IMR-90 (cell line): Measurements from ENCODE around the gene PEF1. TPM values are rescaled to one million over a fixed set of nuclear protein-coding genes. Genes with fewer than 3 reads are reported as not detected.

Experiments used
- ATAC-seq: fragments of 200-7000 bp; cut with Tn5 transposase; 2 replicates; pipeline ENCODE4 v1.9.1; 2020; ENCODE audit warnings: low read depth, mild to moderate bottlenecking, moderate library complexity
- BruUV-seq: library from RNA; stranded (reverse); fragments of 400-500 nt; replicated peaks from 2 replicates; lab custom pipeline; 2021; lab: Mats Ljungman, UMichigan
- CTCF ChIA-PET: fragments of 300-600 bp; formaldehyde crosslinking; extraction: SDS; loops from one replicate; lab custom pipeline; 2021; ENCODE audit warnings: antibody characterized with exemption; lab: Yijun Ruan, JAX
- POLR2A ChIA-PET: fragments of 300-600 bp; sonication (Branson Sonifier 250); formaldehyde crosslinking; loops from one replicate; lab custom pipeline; 2022; ENCODE audit warnings: antibody characterized with exemption; ENCODE audit not compliant: unreplicated experiment; lab: Charles Lee
- DNase-seq: peaks from one replicate; pipeline ENCODE4 v3.0.0; 2013
- H2AFZ ChIP-seq: replicated peaks from 2 replicates; pipeline ENCODE3; 2013; ENCODE audit warnings: low read length, mild to moderate bottlenecking; ENCODE audit not compliant: poor library complexity
- H2AK5ac ChIP-seq: 2 replicates; pipeline ENCODE4 v1.6.1; 2013; ENCODE audit warnings: low read depth, low read length, inconsistent platforms
- H2AK9ac ChIP-seq: replicated peaks from 2 replicates; pipeline ENCODE3; 2013; ENCODE audit warnings: mild to moderate bottlenecking, low read depth, low read length, moderate library complexity; ENCODE audit not compliant: poor library complexity
- H2BK120ac ChIP-seq: 2 replicates; pipeline ENCODE4 v1.6.1; 2013; ENCODE audit warnings: low read depth, low read length, inconsistent platforms
- H2BK15ac ChIP-seq: 3 replicates; pipeline ENCODE4 v1.6.1; 2013; ENCODE audit warnings: low read depth, low read length, inconsistent platforms
- H2BK20ac ChIP-seq: 2 replicates; pipeline ENCODE4 v1.6.1; 2013; ENCODE audit warnings: low read depth, mild to moderate bottlenecking, inconsistent platforms, low read length, moderate library complexity
- H2BK5ac ChIP-seq: 2 replicates; pipeline ENCODE4 v1.6.1; 2013; ENCODE audit warnings: mild to moderate bottlenecking, low read depth, low read length, inconsistent platforms; ENCODE audit not compliant: poor library complexity, severe bottlenecking
- H3K14ac ChIP-seq: replicated peaks from 2 replicates; pipeline ENCODE4 v1.6.1; 2013; ENCODE audit warnings: low read depth, low read length, inconsistent platforms
- H3K18ac ChIP-seq: 2 replicates; pipeline ENCODE4 v1.6.1; 2013; ENCODE audit warnings: low read depth, low read length, control low read depth
- H3K23ac ChIP-seq: 2 replicates; pipeline ENCODE4 v1.6.1; 2013; ENCODE audit warnings: low read depth, low read length, inconsistent platforms
- H3K27ac ChIP-seq: 2 replicates; pipeline ENCODE4 v1.5.1; 2013; ENCODE audit warnings: mild to moderate bottlenecking, control low read depth, low read length; ENCODE audit not compliant: insufficient read depth
- H3K27me3 ChIP-seq: 2 replicates; pipeline ENCODE4 v1.6.1; 2013; ENCODE audit warnings: low read length; ENCODE audit not compliant: control insufficient read depth, insufficient read depth
- H3K36me3 ChIP-seq: 2 replicates; pipeline ENCODE4 v1.6.1; 2013; ENCODE audit warnings: low read length, mixed read lengths; ENCODE audit not compliant: control insufficient read depth, insufficient read depth
- H3K4ac ChIP-seq: 2 replicates; pipeline ENCODE4 v1.6.1; 2013; ENCODE audit warnings: low read depth, low read length, inconsistent platforms
- H3K4me1 ChIP-seq: 2 replicates; pipeline ENCODE4 v1.6.1; 2013; ENCODE audit warnings: low read length, mixed read lengths; ENCODE audit not compliant: control insufficient read depth, insufficient read depth
- H3K4me2 ChIP-seq: 2 replicates; pipeline ENCODE4 v1.6.1; 2013; ENCODE audit warnings: low read depth, mild to moderate bottlenecking, control low read depth, low read length, moderate library complexity
- H3K4me3 ChIP-seq: 2 replicates; pipeline ENCODE4 v1.5.1; 2013; ENCODE audit warnings: low read depth, mild to moderate bottlenecking, control low read depth, low read length, moderate library complexity; ENCODE audit not compliant: insufficient read depth
- H3K56ac ChIP-seq: 2 replicates; pipeline ENCODE4 v1.6.1; 2013; ENCODE audit warnings: low read length, inconsistent platforms; ENCODE audit not compliant: insufficient read depth; ENCODE audit errors: extremely low read depth
- H3K79me1 ChIP-seq, 2 experiments: 2 replicates each; pipeline ENCODE4 v1.6.1; 2013; ENCODE audit warnings: low read length in 2 of 2, inconsistent platforms in 1 of 2, low read depth in 1 of 2
- H3K9ac ChIP-seq: 2 replicates; pipeline ENCODE4 v1.6.1; 2013; ENCODE audit warnings: low read depth, low read length, control low read depth
- H3K9me1 ChIP-seq: 2 replicates; pipeline ENCODE4 v1.6.1; 2013; ENCODE audit warnings: low read length, inconsistent platforms; ENCODE audit not compliant: insufficient read depth
- H3K9me3 ChIP-seq: 2 replicates; pipeline ENCODE4 v1.6.1; 2013; ENCODE audit warnings: low read length; ENCODE audit not compliant: control insufficient read depth, insufficient read depth
- H4K20me1 ChIP-seq: 2 replicates; pipeline ENCODE4 v1.6.1; 2013; ENCODE audit warnings: low read length, inconsistent platforms; ENCODE audit not compliant: insufficient read depth
- H4K5ac ChIP-seq: 2 replicates; pipeline ENCODE4 v1.6.1; 2013; ENCODE audit warnings: mild to moderate bottlenecking, low read depth, low read length, control low read depth
- H4K8ac ChIP-seq, 2 experiments: 2 replicates each; pipeline ENCODE4 v1.6.1; 2013; ENCODE audit warnings: low read depth in 2 of 2, low read length in 2 of 2, control low read depth in 1 of 2, inconsistent platforms in 1 of 2
- H4K91ac ChIP-seq: 2 replicates; pipeline ENCODE4 v1.6.1; 2013; ENCODE audit warnings: low read depth, low read length, inconsistent platforms; ENCODE audit not compliant: insufficient read depth
- BHLHE40 ChIP-seq: fragments of 150-350 bp; IDR thresholded peaks from 2 replicates; pipeline ENCODE4 v1.6.1; 2016; ENCODE audit warnings: mild to moderate bottlenecking, low read depth, low read length
- CEBPB ChIP-seq: IDR thresholded peaks from 2 replicates; pipeline ENCODE4 v1.6.1; 2012; ENCODE audit warnings: low read depth, low read length, improper control_type of control experiment
- CHD1 ChIP-seq: IDR thresholded peaks from 2 replicates; pipeline ENCODE4 v1.6.1; 2012; ENCODE audit warnings: low read depth, low read length, improper control_type of control experiment
- CTCF ChIP-seq: conservative IDR thresholded peaks from 2 replicates; pipeline ENCODE4 v1.5.1; 2012; ENCODE audit warnings: mild to moderate bottlenecking, low read depth, low read length, improper control_type of control experiment
- ELK1 ChIP-seq: fragments of 150-350 bp; IDR thresholded peaks from 2 replicates; pipeline ENCODE4 v1.6.1; 2016; ENCODE audit warnings: low read depth, mild to moderate bottlenecking, low read length, moderate library complexity, borderline replicate concordance
- MAFK ChIP-seq: IDR thresholded peaks from 2 replicates; pipeline ENCODE4 v1.6.1; 2012; ENCODE audit warnings: low read depth, low read length, improper control_type of control experiment
- MAZ ChIP-seq: IDR thresholded peaks from 2 replicates; pipeline ENCODE4 v1.6.1; 2012; ENCODE audit warnings: low read depth, mild to moderate bottlenecking, low read length, improper control_type of control experiment, moderate library complexity, borderline replicate concordance
- NFE2L2 ChIP-seq: fragments of 150-350 bp; IDR thresholded peaks from 2 replicates; pipeline ENCODE4 v1.6.1; 2016; ENCODE audit warnings: low read depth, mild to moderate bottlenecking, low read length
- POLR2A ChIP-seq: IDR thresholded peaks from 2 replicates; pipeline ENCODE4 v1.6.1; 2012; ENCODE audit warnings: mild to moderate bottlenecking, low read depth, low read length
- RAD21 ChIP-seq: IDR thresholded peaks from 2 replicates; pipeline ENCODE4 v1.6.1; 2012; ENCODE audit warnings: low read length, improper control_type of control experiment
- RFX5 ChIP-seq: IDR thresholded peaks from 2 replicates; pipeline ENCODE4 v1.8.0; 2012; ENCODE audit warnings: low read depth, mild to moderate bottlenecking, low read length, moderate library complexity
- SMC3 ChIP-seq: fragments of 150-350 bp; IDR thresholded peaks from 2 replicates; pipeline ENCODE4 v1.6.1; 2016; ENCODE audit warnings: low read depth, mild to moderate bottlenecking, antibody characterized with exemption, low read length, moderate library complexity
- USF2 ChIP-seq: fragments of 150-350 bp; IDR thresholded peaks from 2 replicates; pipeline ENCODE4 v1.6.1; 2017; ENCODE audit warnings: mild to moderate bottlenecking, antibody characterized with exemption, low read length, low read depth
- WGBS, 2 experiments: methylation state at CpG; one replicate each; pipeline versions ENCODE4 v1.1.5 to v1.1.7; 2013; ENCODE audit warnings: missing lambda C conversion rate in 2 of 2; ENCODE audit not compliant: insufficient read length in 1 of 2; ENCODE audit errors: extremely low coverage in 2 of 2; 5-methylcytosine and 5-hydroxymethylcytosine counted together
- dilution Hi-C: fragments of 300-500 bp; cut with HindIII; formaldehyde crosslinking; loops from one replicate; pipeline ENCODE4 v1.14.3; 2018; ENCODE audit warnings: low sequenced_read_pairs; ENCODE audit not compliant: unreplicated experiment
- in situ Hi-C: fragments of 300-500 bp; cut with MboI; formaldehyde crosslinking; loops from 3 replicates; pipeline ENCODE4 v1.14.3; 2019; ENCODE audit warnings: low sequenced_read_pairs, inconsistent platforms, mixed read lengths
- intact Hi-C: fragments of 100-400 bp; cut with micrococcal nuclease; formaldehyde crosslinking; loops from 2 replicates; pipeline ENCODE4 v1.10.0; 2022
- polyA plus RNA-seq, 3 experiments: library from polyadenylated mRNA; depleted of rRNA; stranded (reverse); fragments of >200 nt; gene quantifications; 2 replicates each; pipeline ENCODE4 v1.2.3, GENCODE V29; 2012; ENCODE audit warnings: low replicate concordance in 1 of 3
- total RNA-seq: library from RNA; depleted of rRNA; stranded (reverse); fragments of >200 nt; gene quantifications from 2 replicates; pipeline ENCODE4 v1.2.3, GENCODE V29; 2012

PEF1 gene
- total and polyA plus RNA-seq, 2 of the 4 experiments (the other 2 are of a cell fraction): 84.2 to 104 TPM

GRCh38 chr1:31652891-31653499, 8.3 kb upstream of the PEF1 start:
- H2AK9ac ChIP-seq: no peak overlapping the region
- ATAC-seq (no peak), DNase-seq (no peak)
- H2BK20ac ChIP-seq: no peak overlapping the region
- no peak overlapping the region for H4K8ac ChIP-seq
- no peaks in the 10 kb centered on the region for H3K4me1 ChIP-seq
- H3K36me3 ChIP-seq: peaks cover 53% of the 10 kb centered on the region
- H4K20me1 ChIP-seq: no peaks in the 10 kb centered on the region
- H3K9me1 ChIP-seq: no peaks in the 10 kb centered on the region
- no peak overlapping the region for H2BK15ac ChIP-seq
- no peak overlapping the region for H2BK120ac ChIP-seq
- H3K23ac ChIP-seq: no peak overlapping the region
- no peak overlapping the region for H3K4ac ChIP-seq
- intact Hi-C loops: no loop called here
- no peak overlapping the region for H3K9ac ChIP-seq
- ChIA-PET CTCF (no interaction called here), POLR2A (no interaction called here)
- no peak overlapping the region for H2AFZ ChIP-seq
- no peaks in the 10 kb centered on the region for H3K27me3 ChIP-seq
- dilution Hi-C loops: no loop called here
- TF ChIP-seq CTCF (no peak), MAZ (no peak), ELK1 (no peak), POLR2A (no peak), CHD1 (no peak), BHLHE40 (no peak), NFE2L2 (no peak), RAD21 (no peak), SMC3 (no peak), CEBPB (no peak), MAFK (no peak), USF2 (no peak), RFX5 (no peak)
- H2AK5ac ChIP-seq: no peak overlapping the region
- no peak overlapping the region for H3K14ac ChIP-seq
- no peak overlapping the region for H4K5ac ChIP-seq
- H3K27ac ChIP-seq: no peak overlapping the region
- H3K79me1 ChIP-seq: no peaks in the 10 kb centered on the region
- H3K18ac ChIP-seq: no peak overlapping the region
- H2BK5ac ChIP-seq: no peak overlapping the region
- in situ Hi-C loops: no loop called here
- no peak overlapping the region for H3K4me3 ChIP-seq
- H3K4me2 ChIP-seq: no peak overlapping the region
- no TSS peak for BruUV-seq
- no peak overlapping the region for H4K91ac ChIP-seq
- H3K56ac ChIP-seq: no peak overlapping the region
- H3K9me3 ChIP-seq: no peaks in the 10 kb centered on the region
- no CpG with 5 or more reads among the region's 4 CpGs for WGBS, 2 experiments
